NB4 (cell line): ENCODE results near the gene BRAT1.

Experiments
- CTCF ChIP-seq: IDR thresholded peaks from one replicate; pipeline ENCODE4 v1.5.1; 2012; ENCODE audit warnings: low read depth, low read length
- MAX ChIP-seq: IDR thresholded peaks from 2 replicates; pipeline ENCODE4 v1.6.1; 2011; ENCODE audit warnings: low read depth, low read length
- POLR2A ChIP-seq: IDR thresholded peaks from 2 replicates; pipeline ENCODE4 v1.6.1; 2011; ENCODE audit warnings: mild to moderate bottlenecking; ENCODE audit not compliant: insufficient read length; ENCODE audit errors: extremely low read depth

- TF ChIP-seq CTCF (no peak), MAX (no peak), POLR2A (no peak)
These were observed 41.3 kb upstream of the BRAT1 start for GRCh38 chr7:2596464-2597272.
